Ovary (tissue), 9 donors: ENCODE data around the gene DAZAP2. TPM values are rescaled to one million over a fixed set of nuclear protein-coding genes. Genes with fewer than 3 reads are reported as not detected.
"Not testable (repeated sequence)": the region's sequence is repeated elsewhere in the genome, so short reads cannot be mapped to it uniquely, and the experiment has no call there.

Experiments used
- DNase-seq, 5 donors: peaks; one replicate each; pipeline ENCODE4 v3.0.0-alpha.2; 2019 to 2020
- H3K27ac ChIP-seq, 2 donors: fragments of 200-600 bp; one replicate each; pipeline versions ENCODE4 v1.5.1 to v1.8.0; 2019 to 2022
- H3K27me3 ChIP-seq: fragments of 200-600 bp; one replicate; pipeline ENCODE4 v1.8.0; 2022
- H3K36me3 ChIP-seq: fragments of 200-600 bp; sonication (generic); one replicate; pipeline ENCODE4 v1.5.1; 2019
- H3K4me1 ChIP-seq: one replicate; pipeline ENCODE4 v1.8.1; 2013; ENCODE audit warnings: mild to moderate bottlenecking, moderate library complexity; ENCODE audit not compliant: insufficient read depth
- H3K4me3 ChIP-seq: fragments of 200-600 bp; sonication (generic); one replicate; pipeline ENCODE4 v1.5.1; 2017
- H3K9me3 ChIP-seq, 2 donors: fragments of 200-600 bp in 1 of 2; sonication (generic) in 1 of 2; one replicate each; pipeline versions ENCODE4 v1.5.1 to v1.8.1; 2013 to 2019; ENCODE audit warnings: mild to moderate bottlenecking in 1 of 2, moderate library complexity in 1 of 2
- EP300 ChIP-seq: sonication (generic); formaldehyde crosslinking; IDR thresholded peaks from one replicate; pipeline ENCODE4 v1.6.1; 2017; ENCODE audit warnings: antibody characterized with exemption
- POLR2A ChIP-seq: fragments of 450-650 bp; IDR thresholded peaks from one replicate; pipeline ENCODE4 v1.6.1; 2017; ENCODE audit warnings: antibody characterized with exemption, mild to moderate bottlenecking, moderate library complexity
- WGBS, 3 donors: extraction: QIAGEN DNeasy Blood & Tissue Kit in 1 of 3; methylation state at CpG; one replicate each; pipeline versions ENCODE4 v1.1.5 to v1.1.7; 2013 to 2017; 5-methylcytosine and 5-hydroxymethylcytosine counted together
- intact Hi-C, 4 donors: fragments of 100-400 bp; cut with DNase I; formaldehyde crosslinking; loops; one replicate each; pipeline versions ENCODE4 v1.11.0 to v1.15.1; 2022 to 2023
- polyA plus RNA-seq, 2 donors: library from polyadenylated mRNA; stranded (reverse); fragments of 200-250 nt in 1 of 2; fragments of 350-450 nt in 1 of 2; fragmentation: Illumina TruSeq in 1 of 2; extraction: RNeasy Lipid Tissue Mini Kit (QIAGEN cat#74804) in 1 of 2; gene quantifications; one replicate each; pipeline ENCODE4 v1.2.3, GENCODE V29; 2013 to 2014
- total RNA-seq, 7 donors: library from RNA; depleted of rRNA in 2 of 7; stranded (reverse); fragments of >200 nt in 2 of 7; fragmentation: NEBNext Ultra II Directional in 3 of 7; extraction: Animal tissue kit (Norgen Biotek cat#: 25700) in 3 of 7; gene quantifications; one replicate each; pipeline versions ENCODE4 v1.1.0 to v1.2.4, GENCODE V29; 2016 to 2023
- TF ChIP-seq, protein P1 (sequence below), 3 donors: fragments of 450-650 bp in 2 of 3; fragments of 200-600 bp in 1 of 3; IDR thresholded peaks; one replicate each; pipeline versions ENCODE4 v1.5.1 to v1.8.0; 2016 to 2022; ENCODE audit warnings: antibody characterized with exemption in 3 of 3, mild to moderate bottlenecking in 1 of 3
- donor health status: DM: no; HTN: no; CAD: no; lungs with moderate emphysema.
- donor health status: DM: no; HTN: no; CAD: no.
- donor health status: Bipolar disorder and iron deficiency.
- donor health status: DM: yes; HTN: yes; CAD: no.
- donor health status: DM: no; HTN: no; CAD: no.
- donor health status: DM: yes; HTN: yes; CAD: no.

The DAZAP2 gene
- total and polyA plus RNA-seq, 9 donors: 123 to 323 (median 156) TPM

DNA sequence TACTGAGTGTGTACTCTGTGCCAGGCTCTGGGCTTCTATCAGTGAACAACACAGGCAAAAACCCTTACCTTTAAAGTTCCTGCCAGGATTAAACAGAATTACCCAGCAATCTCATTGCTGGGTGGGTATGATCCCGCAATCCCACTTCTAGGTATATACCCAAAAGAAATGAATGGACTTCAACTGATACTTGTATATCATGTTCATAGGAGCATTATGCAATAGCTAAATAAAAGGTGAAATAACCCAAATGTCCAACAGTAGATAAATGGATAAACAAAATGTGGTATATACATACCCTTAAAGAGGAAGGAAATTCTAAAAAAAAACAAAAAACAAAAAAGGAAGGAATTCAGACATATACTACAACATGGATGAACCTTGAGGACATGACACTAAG is 14.7 kb downstream of the DAZAP2 start:
- Histone ChIP-seq H3K9me3 (no peaks in the 10 kb centered on the region), H3K27ac (no peak overlapping the region), H3K4me3 (no peak overlapping the region), H3K36me3 (no peaks in the 10 kb centered on the region), H3K27me3 (no peaks in the 10 kb centered on the region), H3K4me1 (no peaks in the 10 kb centered on the region)
- WGBS, 3 donors: 92 to 99% (median 96%) methylated on average over 1 of the region's 1 CpG
- intact Hi-C loops: no loop called here
- no peak for DNase-seq
- TF ChIP-seq EP300: no peak
- no peak for TF ChIP-seq POLR2A
- TF ChIP-seq, protein P1, sequence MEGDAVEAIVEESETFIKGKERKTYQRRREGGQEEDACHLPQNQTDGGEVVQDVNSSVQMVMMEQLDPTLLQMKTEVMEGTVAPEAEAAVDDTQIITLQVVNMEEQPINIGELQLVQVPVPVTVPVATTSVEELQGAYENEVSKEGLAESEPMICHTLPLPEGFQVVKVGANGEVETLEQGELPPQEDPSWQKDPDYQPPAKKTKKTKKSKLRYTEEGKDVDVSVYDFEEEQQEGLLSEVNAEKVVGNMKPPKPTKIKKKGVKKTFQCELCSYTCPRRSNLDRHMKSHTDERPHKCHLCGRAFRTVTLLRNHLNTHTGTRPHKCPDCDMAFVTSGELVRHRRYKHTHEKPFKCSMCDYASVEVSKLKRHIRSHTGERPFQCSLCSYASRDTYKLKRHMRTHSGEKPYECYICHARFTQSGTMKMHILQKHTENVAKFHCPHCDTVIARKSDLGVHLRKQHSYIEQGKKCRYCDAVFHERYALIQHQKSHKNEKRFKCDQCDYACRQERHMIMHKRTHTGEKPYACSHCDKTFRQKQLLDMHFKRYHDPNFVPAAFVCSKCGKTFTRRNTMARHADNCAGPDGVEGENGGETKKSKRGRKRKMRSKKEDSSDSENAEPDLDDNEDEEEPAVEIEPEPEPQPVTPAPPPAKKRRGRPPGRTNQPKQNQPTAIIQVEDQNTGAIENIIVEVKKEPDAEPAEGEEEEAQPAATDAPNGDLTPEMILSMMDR (IDR thresholded peaks at IDR 0.05): no peak

DNA sequence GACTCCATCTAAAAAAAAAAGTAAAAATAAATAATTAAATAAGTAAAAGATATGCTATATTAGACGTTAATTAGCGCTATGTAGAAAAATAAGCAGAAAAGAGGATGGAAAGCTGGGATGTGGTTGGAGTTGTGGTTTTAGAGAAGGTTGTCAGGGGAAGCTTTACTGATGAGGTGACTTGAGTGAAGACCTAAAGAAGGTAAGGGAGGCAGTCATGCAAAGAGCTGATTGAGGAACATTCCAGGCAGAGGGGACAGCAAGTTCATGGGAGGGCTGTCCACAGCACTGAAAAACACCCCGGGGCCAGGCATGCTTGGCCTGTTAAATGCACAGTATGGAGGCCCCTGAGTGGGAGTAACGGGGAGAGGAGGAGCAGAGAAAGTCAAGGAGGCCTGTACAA is 15.9 kb downstream of the DAZAP2 start:
- Histone ChIP-seq H3K4me1 (no peaks in the 10 kb centered on the region), H3K9me3 (no peaks in the 10 kb centered on the region), H3K27me3 (no peaks in the 10 kb centered on the region), H3K27ac (no peak overlapping the region), H3K4me3 (no peak overlapping the region), H3K36me3 (no peaks in the 10 kb centered on the region)
- intact Hi-C loops: no loop called here
- TF ChIP-seq, protein P1 (IDR thresholded peaks at IDR 0.05): no peak
- no peak for TF ChIP-seq POLR2A
- no peak for TF ChIP-seq EP300
- WGBS, 3 donors: 70 to 79% (median 76%) methylated on average over 4 of the region's 4 CpGs
- DNase-seq: no peak

DNA sequence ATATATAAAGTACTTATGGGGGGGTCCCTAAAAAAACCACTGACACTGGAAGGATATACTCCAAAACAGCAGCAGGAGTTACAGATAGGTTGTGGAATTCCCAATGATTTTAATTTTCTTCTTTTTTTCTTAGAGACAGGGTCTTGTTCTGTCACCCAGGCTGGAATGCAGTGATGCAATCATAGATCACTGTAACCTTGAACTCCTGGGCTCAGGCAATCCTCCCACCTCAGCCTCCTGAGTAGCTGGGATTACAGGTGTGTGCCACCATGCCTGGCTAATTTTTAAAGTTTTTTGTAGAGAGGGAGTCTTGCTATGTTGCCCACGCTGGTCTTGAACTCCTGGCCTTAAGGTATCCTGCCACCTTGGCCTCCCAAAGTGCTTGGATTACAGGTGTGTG is 21.0 kb downstream of the DAZAP2 start:
- intact Hi-C loops, H3K27ac ChIP-seq, H3K4me1 ChIP-seq, H3K9me3 ChIP-seq, DNase-seq, H3K36me3 ChIP-seq, H3K4me3 ChIP-seq, H3K27me3 ChIP-seq: not testable (repeated sequence)
- whole genome bisulfite sequencing, 3 donors: 96% methylated on average over 1 of the region's 1 CpG

DNA sequence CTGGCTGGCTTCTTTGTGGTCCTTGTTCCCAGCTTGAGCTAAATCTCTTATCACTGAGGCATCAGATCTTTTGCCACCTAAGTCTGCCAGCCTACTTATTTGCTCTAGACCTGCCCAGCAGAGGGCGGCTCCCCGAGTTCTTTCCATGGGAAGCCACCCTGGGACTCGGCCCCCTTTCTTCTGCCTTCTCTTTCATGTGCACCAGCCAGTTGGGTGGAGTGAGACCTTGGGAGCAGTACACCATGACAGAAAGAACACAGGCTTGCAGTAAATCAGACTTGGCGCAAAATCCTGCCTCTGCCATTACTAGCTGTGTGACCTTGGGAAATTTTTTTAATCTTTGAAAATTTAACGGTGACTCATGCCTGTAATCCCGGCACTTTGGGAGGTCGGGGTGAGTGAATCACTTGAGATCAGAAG is 24.1 kb downstream of the DAZAP2 start:
- WGBS, 3 donors: 12 to 21% (median 14%) methylated on average over 7 of the region's 7 CpGs
- H3K4me3 ChIP-seq: no peak overlapping the region
- peak; percentile 49 to 77 (median 72) for DNase-seq
- intact Hi-C loops: no loop called here
- H3K9me3 ChIP-seq: no peaks in the 10 kb centered on the region
- H3K27me3 ChIP-seq: no peaks in the 10 kb centered on the region
- no peak overlapping the region for H3K27ac ChIP-seq
- H3K36me3 ChIP-seq: no peaks in the 10 kb centered on the region
- TF ChIP-seq EP300 (no peak), POLR2A (no peak)
- TF ChIP-seq, protein P1 (IDR thresholded peaks at IDR 0.05): no peak
- H3K4me1 ChIP-seq: no peaks in the 10 kb centered on the region

DNA sequence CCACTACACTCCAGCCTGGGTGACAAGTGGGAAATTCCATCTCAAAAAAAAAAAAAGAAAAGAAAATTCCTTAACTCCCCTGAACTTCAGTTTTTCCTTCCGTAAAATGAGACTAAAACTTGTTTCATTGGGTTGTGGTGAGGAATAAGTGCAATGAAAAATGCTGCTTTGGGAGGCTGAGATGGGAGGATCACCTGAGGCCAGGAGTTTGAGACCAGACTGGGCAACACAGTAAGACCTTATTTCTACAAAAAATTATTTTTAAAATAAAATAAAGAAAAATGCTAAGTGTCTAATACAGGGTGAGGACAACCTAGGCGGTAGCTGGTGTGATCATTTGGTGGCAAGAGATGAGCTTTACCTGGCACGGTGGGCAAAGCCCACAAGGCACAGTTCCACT is 24.7 kb downstream of the DAZAP2 start:
- no peaks in the 10 kb centered on the region for H3K36me3 ChIP-seq
- DNase-seq: no peak
- H3K27ac ChIP-seq: no peak overlapping the region
- TF ChIP-seq POLR2A (no peak), EP300 (no peak)
- TF ChIP-seq, protein P1 (IDR thresholded peaks at IDR 0.05): no peak
- intact Hi-C loops: no loop called here
- H3K27me3 ChIP-seq: no peaks in the 10 kb centered on the region
- no peak overlapping the region for H3K4me3 ChIP-seq
- H3K4me1 ChIP-seq: no peaks in the 10 kb centered on the region
- WGBS, 3 donors: 96 to 98% (median 97%) methylated on average over 3 of the region's 3 CpGs
- no peaks in the 10 kb centered on the region for H3K9me3 ChIP-seq
